Femur (tissue), 1 donor: ENCODE results near the gene SRPX.
A peak's percentile ranks its signal among the peaks of the same experiment; 100 is the strongest.

Experiments
- DNase-seq: peaks from one replicate; pipeline ENCODE4 v3.0.0-alpha.2; 2017

The SRPX gene

GRCh38 chrX:38220415-38221390 is at the start of gene SRPX:
TSS of gene SRPX (minus strand) at chrX:38220871. CDS start at chrX:38220792, 79 bp downstream.
- DNase-seq, result peak; percentile 62

- DNase-seq, result no peak
These were observed 47.3 kb upstream of the SRPX start for GRCh38 chrX:38268011-38268410.

GRCh38 chrX:38262715-38263620 is 42.3 kb upstream of the SRPX start:
- no peak for DNase-seq

DNA sequence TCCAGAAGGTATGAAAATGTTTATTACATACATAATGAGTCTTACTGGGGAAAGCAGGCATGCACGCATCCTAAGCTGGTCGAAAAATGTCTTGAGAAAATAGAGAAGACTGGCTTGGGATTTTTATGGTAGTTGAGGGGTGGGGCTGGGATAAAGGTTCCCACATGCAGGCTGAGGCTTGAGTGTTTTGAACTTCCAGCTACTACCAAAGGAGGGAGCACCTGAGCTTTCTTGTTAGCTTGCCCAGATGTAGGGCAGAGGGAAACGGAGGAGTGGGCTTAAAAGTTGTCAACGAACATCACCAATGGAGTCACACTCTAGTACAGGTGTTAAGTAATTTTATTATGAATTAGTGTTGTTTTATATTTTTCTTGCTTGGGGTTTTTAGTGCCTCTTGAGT is 39.6 kb upstream of the SRPX start:
- no peak for DNase-seq

GRCh38 chrX:38256019-38256418 is 35.3 kb upstream of the SRPX start:
- DNase-seq, result no peak

GRCh38 chrX:38249965-38250364 is 29.3 kb upstream of the SRPX start:
- DNase-seq, result no peak

GRCh38 chrX:38247051-38247450 is 26.4 kb upstream of the SRPX start:
- DNase-seq, result no peak

DNA sequence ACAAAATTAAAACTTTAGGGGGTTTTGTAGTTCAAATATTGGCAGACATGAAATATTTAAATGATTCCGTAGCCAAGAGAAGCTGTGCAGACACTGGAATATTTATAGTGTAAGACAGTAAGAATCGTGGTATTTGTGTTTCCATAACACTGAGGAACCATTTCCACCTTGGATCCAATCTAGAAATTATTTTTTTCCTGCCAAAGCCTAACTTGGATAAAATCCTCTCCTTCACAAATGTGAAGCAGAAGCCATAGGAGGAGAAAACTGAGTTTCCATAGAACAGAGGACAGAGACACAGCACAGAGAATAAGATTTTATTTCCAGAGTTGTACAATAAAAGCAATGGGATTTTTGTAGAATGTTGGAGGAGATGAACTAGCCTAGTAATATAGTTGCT is 19.9 kb upstream of the SRPX start:
- DNase-seq, result no peak

- no peak for DNase-seq
These were observed 16.4 kb upstream of the SRPX start for GRCh38 chrX:38236901-38237615.

- DNase-seq, result peak; percentile 73
These were observed 13.4 kb upstream of the SRPX start for GRCh38 chrX:38233891-38234667.

DNA sequence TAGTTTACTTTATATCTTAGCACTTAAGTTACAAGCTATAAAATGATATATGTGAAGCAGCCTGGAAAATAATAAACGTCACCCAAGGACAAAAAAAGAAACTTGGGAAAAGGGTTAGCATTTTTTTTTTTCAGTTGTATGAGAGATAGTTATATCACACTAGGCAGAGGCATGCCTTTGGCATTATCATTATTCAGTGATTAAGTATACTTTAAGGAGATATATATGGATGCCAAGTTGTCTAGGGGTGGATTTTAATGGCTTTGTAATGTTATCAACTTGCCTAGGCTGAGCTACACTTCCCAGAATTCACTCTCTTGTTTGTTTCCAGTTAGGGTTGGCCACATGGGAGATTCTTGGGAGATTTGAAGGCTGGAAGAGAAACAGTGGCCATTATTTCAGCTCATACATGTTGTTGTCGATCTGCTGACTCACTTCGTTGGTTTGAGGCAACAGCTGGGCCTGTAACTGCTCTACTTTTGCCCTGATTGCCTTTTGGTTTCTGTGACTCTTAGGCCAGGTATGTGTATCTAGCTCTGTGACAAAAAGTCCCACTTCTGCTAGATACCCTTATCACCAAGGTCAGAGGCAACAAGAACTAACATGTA is 11.5 kb upstream of the SRPX start:
- no peak for DNase-seq

- DNase-seq, result no peak
These were observed 4.4 kb upstream of the SRPX start for GRCh38 chrX:38225093-38225492.

DNA sequence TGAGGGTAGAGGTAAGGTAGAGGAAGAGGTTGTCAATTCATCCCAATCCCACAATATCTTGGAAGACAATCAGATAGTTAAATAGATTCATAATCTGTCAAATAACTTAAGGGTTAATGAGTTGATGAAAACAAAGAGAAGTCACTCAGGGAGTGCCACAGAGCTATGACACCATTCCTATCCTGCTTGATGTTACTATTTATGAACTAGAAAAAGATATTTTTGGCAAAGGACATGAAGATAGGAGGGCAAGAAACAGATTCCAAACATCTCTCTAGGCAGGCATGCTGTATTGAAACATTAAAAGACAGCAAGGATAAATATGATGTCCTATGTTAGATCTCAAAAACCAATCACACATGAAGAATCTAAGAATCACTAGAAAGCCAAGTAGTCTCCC is 3.5 kb upstream of the SRPX start:
- DNase-seq, result no peak

DNA sequence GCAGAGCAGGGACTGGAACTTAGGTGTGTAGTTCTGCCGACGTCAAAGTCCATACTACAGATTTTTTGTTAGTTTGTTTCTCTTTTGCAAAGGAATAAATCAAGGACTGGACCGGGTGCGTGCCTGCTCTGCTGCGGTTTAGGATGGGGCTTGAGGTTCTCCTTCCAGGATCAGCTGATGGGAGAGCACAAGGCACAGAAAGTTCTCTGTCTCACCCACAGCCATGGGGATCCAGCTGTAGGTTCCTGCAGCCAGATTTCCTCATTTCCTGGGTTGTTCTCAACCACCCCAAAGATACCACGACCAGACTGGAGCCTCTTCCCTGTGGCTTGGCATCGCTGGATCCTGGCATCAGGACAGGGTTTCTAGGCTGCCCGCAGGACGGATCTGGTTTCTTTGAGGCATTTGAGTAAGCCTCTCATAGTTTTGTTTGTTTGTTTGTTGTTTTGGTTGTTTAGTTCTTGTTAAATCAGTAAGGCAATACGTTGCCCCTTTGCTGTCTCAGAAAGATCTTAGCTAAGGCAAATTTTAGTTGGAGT is 789 bp upstream of the SRPX start:
- no peak for DNase-seq

DNA sequence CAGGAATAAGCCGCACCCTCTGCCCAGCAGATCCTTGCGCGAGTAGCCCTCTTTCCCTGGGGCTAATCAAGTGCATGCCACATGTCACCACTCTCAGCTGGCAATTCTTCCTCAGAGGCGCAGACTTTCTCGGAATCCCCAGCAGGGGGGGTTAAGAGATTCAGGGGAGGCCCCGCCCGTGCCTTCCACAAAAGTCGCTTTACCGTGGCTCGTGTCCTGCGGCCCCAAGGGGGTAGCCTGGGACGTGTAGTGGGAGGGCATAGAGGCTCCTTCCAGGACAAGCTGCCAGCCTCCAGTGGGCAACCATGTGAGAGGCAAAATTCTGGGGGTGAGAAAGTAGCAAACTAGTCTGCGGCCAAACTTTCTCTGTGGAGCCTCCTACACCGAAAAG is 652 bp downstream of the SRPX start:
- peak; percentile 59 for DNase-seq

DNA sequence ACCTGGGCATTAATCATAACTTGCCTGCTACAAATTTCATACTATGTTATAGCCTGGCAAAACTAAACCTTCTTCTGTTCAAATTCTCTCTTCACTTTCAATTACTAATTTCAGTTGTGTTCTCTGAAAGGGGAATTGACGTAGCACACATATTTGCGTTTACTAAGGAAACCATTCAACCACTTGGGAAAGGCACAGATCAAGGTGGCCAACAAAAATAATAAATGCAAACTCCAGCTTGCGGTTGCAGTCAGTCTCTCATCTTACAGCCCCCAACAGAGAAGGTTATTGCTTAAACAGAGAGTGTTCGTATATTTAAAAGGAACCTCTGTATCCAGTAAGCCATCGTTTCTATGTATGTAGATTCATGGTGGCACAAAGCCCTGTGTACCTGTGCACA is 4.0 kb downstream of the SRPX start:
- no peak for DNase-seq

DNA sequence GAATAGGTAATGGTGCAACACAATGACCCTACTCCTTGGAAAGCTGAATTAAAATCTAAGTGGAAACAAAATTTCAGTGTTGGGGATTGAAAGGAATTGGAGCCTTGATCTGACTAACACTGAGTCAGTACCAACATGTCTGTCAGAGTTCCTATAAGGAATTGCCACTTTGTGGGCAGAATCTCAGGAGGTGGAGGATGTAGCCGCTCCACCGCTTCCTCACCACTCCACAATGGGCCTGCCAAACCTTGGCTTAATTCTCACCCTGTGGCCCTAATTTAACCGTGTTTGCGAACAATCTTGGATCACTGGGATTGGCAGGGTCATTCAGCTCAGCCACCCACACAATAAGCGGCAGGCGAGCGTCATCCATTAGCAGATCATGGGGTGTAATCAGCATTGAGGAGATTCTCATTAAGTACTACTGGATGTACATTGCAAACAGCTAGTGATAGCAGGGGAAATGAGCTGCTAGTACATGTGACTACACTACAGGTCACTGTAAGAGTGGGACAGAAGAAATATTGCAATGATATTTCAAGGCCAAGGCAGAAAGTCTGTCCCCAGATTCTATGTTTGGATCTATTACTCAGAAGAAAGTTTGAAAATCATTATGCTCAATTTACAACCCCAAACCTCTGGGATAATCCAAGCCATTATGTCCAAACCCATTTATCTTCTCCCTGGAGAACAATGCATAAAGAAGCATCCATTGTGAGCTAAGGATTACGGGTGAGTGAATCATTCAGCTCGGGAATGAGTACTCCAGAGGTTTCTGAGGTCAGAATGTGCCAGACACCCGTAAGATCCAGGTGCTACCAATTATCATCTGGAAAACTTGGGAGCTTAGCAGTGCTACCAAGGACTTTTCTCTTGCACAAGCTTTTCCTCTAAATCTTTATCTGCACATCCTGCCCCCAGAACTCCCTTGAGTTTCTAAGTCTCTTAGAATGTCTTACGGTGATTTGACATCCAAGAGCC is 5.8 kb downstream of the SRPX start:
- no peak for DNase-seq

- DNase-seq, result no peak
These were observed 6.6 kb downstream of the SRPX start for GRCh38 chrX:38214044-38214443.

GRCh38 chrX:38211891-38212635 is 8.6 kb downstream of the SRPX start:
- no peak for DNase-seq
